Measurements from ENCODE around the gene TRIM27.

DNA sequence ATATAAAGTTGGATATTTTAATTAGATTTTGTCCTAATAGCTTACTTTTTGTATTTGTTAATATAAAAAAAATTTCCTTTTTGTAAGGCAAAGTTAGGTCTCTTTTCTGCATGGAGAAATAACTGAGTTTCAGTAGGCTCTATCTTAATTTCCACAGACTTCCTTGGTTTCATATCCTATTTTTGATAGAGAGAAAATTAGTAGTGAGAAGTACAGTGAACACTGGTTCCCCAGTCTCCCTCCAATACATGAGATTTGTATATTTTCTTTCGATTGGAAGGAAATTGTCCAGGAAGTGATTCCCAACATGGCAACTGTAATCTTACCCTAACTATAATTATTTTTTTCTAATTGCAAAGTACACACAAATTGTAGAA is 26.4 kb downstream of the TRIM27 start:
- TF ChIP-seq POLR2A (IDR thresholded peaks at IDR 0.05) = no peak
- TF ChIP-seq, protein P1, sequence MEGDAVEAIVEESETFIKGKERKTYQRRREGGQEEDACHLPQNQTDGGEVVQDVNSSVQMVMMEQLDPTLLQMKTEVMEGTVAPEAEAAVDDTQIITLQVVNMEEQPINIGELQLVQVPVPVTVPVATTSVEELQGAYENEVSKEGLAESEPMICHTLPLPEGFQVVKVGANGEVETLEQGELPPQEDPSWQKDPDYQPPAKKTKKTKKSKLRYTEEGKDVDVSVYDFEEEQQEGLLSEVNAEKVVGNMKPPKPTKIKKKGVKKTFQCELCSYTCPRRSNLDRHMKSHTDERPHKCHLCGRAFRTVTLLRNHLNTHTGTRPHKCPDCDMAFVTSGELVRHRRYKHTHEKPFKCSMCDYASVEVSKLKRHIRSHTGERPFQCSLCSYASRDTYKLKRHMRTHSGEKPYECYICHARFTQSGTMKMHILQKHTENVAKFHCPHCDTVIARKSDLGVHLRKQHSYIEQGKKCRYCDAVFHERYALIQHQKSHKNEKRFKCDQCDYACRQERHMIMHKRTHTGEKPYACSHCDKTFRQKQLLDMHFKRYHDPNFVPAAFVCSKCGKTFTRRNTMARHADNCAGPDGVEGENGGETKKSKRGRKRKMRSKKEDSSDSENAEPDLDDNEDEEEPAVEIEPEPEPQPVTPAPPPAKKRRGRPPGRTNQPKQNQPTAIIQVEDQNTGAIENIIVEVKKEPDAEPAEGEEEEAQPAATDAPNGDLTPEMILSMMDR (IDR thresholded peaks at IDR 0.05) = no peak

All from right lobe of liver (tissue), 4 donors.